ENCODE measurements around the gene CFD.

GRCh38 chr19:835210-835810, 24.2 kb upstream of the CFD start:
- no peak for TF ChIP-seq CTCF (IDR thresholded peaks at IDR 0.05; ENCODE audit: poor library complexity, severe bottlenecking)
- no peak for TF ChIP-seq REST (IDR thresholded peaks at IDR 0.05; ENCODE audit: borderline replicate concordance)
- TF ChIP-seq TAF1 (IDR thresholded peaks at IDR 0.05; ENCODE audit: low read depth) = no peak
- TF ChIP-seq POLR2AphosphoS5 (IDR thresholded peaks at IDR 0.05) = no peak
- no peak for TF ChIP-seq SMC3 (conservative IDR thresholded peaks at IDR 0.05; ENCODE audit: poor library complexity)
- no peak for TF ChIP-seq RAD21 (conservative IDR thresholded peaks at IDR 0.05)
- no peak for TF ChIP-seq EZH2 (IDR thresholded peaks at IDR 0.05; ENCODE audit: borderline replicate concordance, insufficient read depth, low read length, poor library complexity, severe bottlenecking)
- no peak for TF ChIP-seq EP300 (conservative IDR thresholded peaks at IDR 0.05; ENCODE audit: poor library complexity, severe bottlenecking)
